ENCODE data around the gene TCAF1.
"Not testable (repeated sequence)": the region's sequence is repeated elsewhere in the genome, so short reads cannot be mapped to it uniquely, and the experiment has no call there.

The TCAF1 gene

DNA sequence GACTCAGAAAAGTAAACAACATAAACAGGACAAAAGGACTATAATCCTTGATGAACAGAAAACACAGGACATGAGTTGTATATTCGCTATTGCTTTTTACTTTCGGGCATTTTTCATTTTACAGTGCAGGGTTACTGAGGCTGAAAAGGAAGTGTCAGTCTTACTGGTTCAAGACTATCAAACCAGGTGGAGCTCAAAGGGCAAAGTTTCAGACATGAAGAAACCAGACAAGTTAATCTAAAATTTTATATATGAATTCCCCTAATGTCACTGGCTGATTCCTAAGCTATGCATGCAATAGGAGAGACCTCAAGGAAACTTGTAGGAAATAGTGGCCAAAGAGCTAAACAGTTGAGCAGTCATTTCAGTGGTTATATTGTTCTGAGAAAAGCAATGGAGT lies 11.4 kb downstream of the TCAF1 start:
- H3K36me3 Mint-ChIP-seq (ENCODE audit: low read depth) = peaks cover 2% of the 10 kb centered on the region
- H3K27me3 Mint-ChIP-seq (ENCODE audit: low read depth) = peaks cover 5% of the 10 kb centered on the region

DNA sequence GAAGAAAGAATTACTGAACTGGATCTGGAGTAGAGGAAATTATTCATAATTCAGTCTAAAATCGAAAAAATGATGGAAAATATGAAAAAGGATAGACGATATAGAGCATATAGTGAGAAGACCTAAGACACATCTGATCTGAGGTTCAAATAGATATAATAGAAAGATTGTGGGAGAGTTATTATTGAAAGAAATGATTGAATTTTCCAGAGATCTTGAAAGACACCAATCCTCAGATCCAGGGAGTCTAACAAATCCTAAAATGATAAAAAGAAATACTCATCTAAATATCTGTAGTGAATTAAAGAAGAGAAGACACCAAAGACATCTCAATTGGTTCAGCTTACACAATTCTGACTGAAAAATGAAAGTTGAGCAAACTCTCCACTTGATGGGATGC lies 12.9 kb downstream of the TCAF1 start:
- peaks cover 9% of the 10 kb centered on the region for H3K27me3 Mint-ChIP-seq (ENCODE audit: low read depth)
- no peaks in the 10 kb centered on the region for H3K9me3 Mint-ChIP-seq
- peaks cover 3% of the 10 kb centered on the region for H3K4me1 Mint-ChIP-seq (ENCODE audit: low read depth)
- H3K36me3 Mint-ChIP-seq (ENCODE audit: low read depth) = peaks cover 5% of the 10 kb centered on the region
- no peak overlapping the region for H3K27ac Mint-ChIP-seq
- no peak overlapping the region for H3K4me3 Mint-ChIP-seq

More for the DNA sequence above, 11.4 kb downstream of the TCAF1 start:
- H3K4me3 Mint-ChIP-seq = no peak overlapping the region
- H3K9me3 Mint-ChIP-seq = no peaks in the 10 kb centered on the region
- H3K27ac Mint-ChIP-seq = no peak overlapping the region
- H3K4me1 Mint-ChIP-seq (ENCODE audit: low read depth) = peaks cover 3% of the 10 kb centered on the region

DNA sequence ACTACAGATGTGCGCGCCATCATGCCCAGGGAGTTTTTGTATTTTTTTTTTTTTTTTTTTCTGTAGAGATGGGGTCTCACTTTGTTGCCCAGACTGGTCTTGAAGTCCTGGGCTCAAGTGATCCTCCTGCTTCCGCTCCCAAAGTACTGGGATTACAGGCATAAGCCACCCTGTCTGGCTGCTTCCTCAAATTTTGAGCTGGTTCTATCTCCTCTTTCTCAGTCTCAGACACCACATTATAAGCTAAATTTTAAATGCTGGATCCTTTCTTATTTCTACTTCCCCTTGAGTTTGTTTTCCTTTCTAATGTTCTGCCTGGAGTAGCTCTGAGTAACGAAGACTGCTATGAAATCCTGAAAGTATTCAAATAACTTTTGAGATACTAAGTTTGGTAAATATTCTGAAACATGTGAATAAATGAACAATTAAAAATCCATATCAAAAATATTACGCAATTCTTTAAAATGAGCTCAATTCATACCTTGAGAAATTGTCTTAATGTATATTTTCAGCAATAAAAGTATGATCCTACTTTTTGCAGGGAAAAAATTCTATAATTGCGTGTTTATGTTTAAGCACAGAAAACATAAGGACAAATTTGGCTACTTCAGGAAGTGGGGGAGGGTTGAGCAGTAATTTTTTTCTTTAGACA lies 15.0 kb downstream of the TCAF1 start:
- peaks cover 5% of the 10 kb centered on the region for H3K4me1 Mint-ChIP-seq (ENCODE audit: low read depth)
- H3K27me3 Mint-ChIP-seq (ENCODE audit: low read depth) = peaks cover 26% of the 10 kb centered on the region
- H3K4me3 Mint-ChIP-seq = no peak overlapping the region
- no peak overlapping the region for H3K27ac Mint-ChIP-seq
- H3K9me3 Mint-ChIP-seq = no peaks in the 10 kb centered on the region
- H3K36me3 Mint-ChIP-seq (ENCODE audit: low read depth) = peaks cover 10% of the 10 kb centered on the region

DNA sequence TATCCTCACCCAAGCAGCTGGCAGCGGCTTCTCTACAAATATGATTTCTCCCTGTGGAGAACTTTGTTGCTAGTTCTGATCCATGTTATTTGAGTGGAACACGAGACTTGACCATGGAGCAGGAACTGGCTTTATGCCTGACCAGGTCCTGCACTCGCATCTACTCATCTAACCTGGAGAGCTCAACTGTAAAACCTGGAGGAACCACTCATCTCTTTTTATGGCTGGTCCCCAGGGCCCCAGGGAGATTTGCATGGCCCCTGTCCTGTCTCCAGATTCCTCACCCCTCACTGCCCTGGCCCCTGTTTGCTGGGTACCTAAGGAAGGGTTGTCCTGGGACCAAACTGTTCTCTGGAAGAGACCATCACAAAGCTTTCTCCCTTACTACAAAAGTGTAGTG lies 16.0 kb downstream of the TCAF1 start:
- H3K27me3 Mint-ChIP-seq (ENCODE audit: low read depth) = peaks cover 34% of the 10 kb centered on the region
- H3K36me3 Mint-ChIP-seq (ENCODE audit: low read depth) = peaks cover 10% of the 10 kb centered on the region
- peaks cover 5% of the 10 kb centered on the region for H3K4me1 Mint-ChIP-seq (ENCODE audit: low read depth)
- H3K4me3 Mint-ChIP-seq = no peak overlapping the region
- no peak overlapping the region for H3K27ac Mint-ChIP-seq
- no peaks in the 10 kb centered on the region for H3K9me3 Mint-ChIP-seq

DNA sequence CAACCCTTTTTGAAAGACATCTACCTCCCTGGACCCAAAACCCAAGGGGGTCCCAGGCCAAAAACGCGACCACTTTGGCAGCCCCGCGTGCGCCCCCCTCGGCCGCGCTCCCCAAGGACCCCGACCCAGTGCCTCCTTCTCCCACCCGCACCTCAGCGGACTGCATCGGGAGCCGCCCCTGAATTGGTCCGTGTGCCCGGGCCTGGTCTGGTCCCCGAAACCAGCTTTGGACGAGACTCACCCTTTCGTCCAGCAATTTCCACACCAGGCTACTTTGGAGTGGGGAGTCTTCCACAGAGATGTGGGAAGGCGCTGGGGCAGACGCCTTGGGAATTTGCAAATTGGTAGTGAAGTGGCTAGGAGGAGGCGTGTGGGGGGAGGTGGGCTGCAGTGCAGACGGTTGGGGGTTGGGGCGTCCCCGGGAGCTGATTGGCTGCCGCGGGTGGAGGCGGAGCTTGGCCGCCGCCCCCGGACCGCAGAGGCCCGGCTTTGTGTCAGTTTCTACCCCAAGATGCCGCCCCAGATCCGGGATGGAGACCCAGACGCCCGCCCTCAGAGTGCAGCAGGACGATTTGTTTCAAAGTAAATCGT lies 16.9 kb downstream of the TCAF1 start:
- no peak overlapping the region for H3K4me3 Mint-ChIP-seq

DNA sequence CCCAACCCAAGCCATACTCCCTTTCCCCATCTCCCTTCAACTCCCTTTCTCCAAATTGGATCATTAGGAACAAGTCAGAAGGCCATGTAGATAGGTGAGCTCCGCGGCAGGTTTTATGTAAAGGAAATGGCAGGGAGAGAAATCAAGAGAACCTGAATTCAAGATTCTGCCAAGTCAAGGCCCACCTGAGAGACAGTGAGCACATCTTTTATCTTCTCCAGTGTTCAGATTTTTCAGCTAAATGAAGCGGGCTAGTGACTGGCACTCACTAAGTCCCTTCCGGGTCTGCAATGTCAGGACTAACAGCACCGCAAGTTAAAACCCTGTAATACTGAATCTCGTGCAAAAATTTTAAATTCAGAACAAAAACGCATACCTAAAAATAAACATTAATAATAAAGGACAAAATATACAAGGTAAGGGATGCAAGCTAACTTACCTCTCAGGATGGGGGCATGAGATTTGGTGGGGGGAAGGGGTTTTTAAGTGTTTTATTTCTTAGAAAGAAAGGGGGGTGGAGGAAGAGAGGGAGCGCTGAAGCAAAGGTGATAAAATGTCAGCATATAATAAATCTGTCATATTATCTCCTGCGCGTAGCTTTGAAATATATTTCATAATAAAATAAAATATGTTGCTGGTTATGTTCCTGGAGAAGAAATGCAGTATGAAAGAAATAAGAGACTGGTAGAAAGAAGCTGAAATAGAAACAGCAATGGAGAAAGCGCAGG lies 17.6 kb downstream of the TCAF1 start:
- H3K9me3 Mint-ChIP-seq = no peaks in the 10 kb centered on the region
- H3K27ac Mint-ChIP-seq = no peak overlapping the region
- H3K27me3 Mint-ChIP-seq (ENCODE audit: low read depth) = peaks cover 34% of the 10 kb centered on the region
- H3K36me3 Mint-ChIP-seq (ENCODE audit: low read depth) = peaks cover 8% of the 10 kb centered on the region
- no peak overlapping the region for H3K4me3 Mint-ChIP-seq
- peaks cover 5% of the 10 kb centered on the region for H3K4me1 Mint-ChIP-seq (ENCODE audit: low read depth)

More for the DNA sequence above, 16.9 kb downstream of the TCAF1 start:
- no peak overlapping the region for H3K27ac Mint-ChIP-seq
- no peaks in the 10 kb centered on the region for H3K9me3 Mint-ChIP-seq
- H3K36me3 Mint-ChIP-seq (ENCODE audit: low read depth) = peaks cover 10% of the 10 kb centered on the region
- H3K4me1 Mint-ChIP-seq (ENCODE audit: low read depth) = peaks cover 5% of the 10 kb centered on the region
- peaks cover 34% of the 10 kb centered on the region for H3K27me3 Mint-ChIP-seq (ENCODE audit: low read depth)

DNA sequence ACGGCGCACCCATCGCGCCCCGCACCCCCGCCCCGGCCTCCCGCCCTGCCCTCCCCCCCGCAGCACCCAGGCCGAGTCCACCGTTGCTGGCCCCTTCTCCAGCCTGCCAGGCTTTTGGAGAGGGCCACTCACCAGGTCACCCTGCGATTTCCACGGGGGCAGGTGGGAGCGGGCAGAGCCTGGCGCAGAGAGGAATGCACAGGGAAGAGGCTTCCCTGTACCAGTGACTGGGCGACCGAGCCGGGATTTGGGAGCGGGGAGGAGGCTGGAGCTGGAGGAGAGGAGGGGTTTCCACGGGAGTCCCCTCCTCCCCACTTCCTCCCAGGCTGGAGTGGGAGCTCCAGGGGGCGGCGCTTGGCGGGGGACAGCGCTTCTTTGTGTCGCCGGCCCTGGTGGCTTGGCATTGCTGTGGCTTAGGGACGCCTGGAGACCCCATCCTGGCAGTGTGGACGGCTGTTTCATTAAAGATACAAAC lies 19.3 kb downstream of the TCAF1 start:
- peaks cover 38% of the 10 kb centered on the region for H3K27me3 Mint-ChIP-seq (ENCODE audit: low read depth)
- H3K36me3 Mint-ChIP-seq (ENCODE audit: low read depth) = peaks cover 8% of the 10 kb centered on the region
- H3K4me1 Mint-ChIP-seq (ENCODE audit: low read depth) = peaks cover 5% of the 10 kb centered on the region
- H3K27ac Mint-ChIP-seq = no peak overlapping the region
- H3K4me3 Mint-ChIP-seq = no peak overlapping the region
- H3K9me3 Mint-ChIP-seq = no peaks in the 10 kb centered on the region

DNA sequence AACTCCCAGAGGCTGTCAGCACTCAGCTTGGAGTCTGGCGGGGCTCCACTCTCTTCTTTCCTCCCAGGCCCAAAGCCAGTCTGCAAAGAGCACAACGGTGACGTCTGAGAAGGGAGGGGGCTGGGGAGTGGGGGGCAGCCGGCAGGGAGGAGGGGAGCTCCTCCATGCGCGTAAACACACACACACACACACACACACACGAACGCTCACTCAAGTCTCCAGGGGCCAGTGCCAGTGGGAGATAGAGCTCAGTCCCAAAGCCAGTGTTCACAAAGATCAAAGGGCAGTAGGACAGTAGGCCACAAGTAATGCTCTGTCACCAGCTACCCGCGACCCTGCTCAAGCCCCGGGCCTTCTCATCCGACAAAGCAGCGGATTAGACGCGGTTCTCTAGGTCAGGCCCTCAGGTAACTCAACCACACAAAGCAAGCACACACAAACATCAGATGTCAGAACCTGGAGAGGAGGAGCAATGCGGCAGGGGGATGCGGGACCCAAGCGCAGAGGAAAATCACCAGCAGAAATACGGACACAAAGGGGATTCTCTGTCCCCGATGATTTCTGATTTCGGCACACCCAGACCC lies 19.9 kb downstream of the TCAF1 start:
- peaks cover 5% of the 10 kb centered on the region for H3K4me1 Mint-ChIP-seq (ENCODE audit: low read depth)
- no peak overlapping the region for H3K4me3 Mint-ChIP-seq
- no peak overlapping the region for H3K27ac Mint-ChIP-seq
- peaks cover 8% of the 10 kb centered on the region for H3K36me3 Mint-ChIP-seq (ENCODE audit: low read depth)
- no peaks in the 10 kb centered on the region for H3K9me3 Mint-ChIP-seq
- peaks cover 38% of the 10 kb centered on the region for H3K27me3 Mint-ChIP-seq (ENCODE audit: low read depth)

DNA sequence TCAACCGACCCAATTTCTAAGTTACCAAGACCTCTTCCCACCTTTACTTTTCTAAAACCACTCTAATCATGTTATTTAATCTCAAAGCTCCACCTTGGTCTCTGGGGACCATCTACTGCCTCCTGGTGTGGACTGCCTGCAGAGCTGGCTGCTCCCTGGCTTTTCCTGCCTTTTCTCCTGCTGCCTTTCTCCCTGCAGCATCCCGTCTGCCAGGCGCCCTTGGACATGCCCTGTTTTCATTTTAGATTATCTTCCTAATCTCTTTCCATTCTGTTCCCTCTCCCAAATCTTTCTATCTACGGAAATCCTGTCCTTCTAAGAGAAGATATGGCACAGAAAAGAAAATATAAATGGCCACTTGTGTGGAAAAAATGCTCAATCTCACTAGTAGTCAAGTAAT lies 23.1 kb downstream of the TCAF1 start:
- Mint-ChIP-seq H3K27ac (no peak overlapping the region), H3K4me1 (ENCODE audit: low read depth) (peaks cover 5% of the 10 kb centered on the region), H3K4me3 (no peak overlapping the region), H3K36me3 (ENCODE audit: low read depth) (peaks cover 9% of the 10 kb centered on the region), H3K27me3 (ENCODE audit: low read depth) (peaks cover 27% of the 10 kb centered on the region), H3K9me3 (no peaks in the 10 kb centered on the region)

DNA sequence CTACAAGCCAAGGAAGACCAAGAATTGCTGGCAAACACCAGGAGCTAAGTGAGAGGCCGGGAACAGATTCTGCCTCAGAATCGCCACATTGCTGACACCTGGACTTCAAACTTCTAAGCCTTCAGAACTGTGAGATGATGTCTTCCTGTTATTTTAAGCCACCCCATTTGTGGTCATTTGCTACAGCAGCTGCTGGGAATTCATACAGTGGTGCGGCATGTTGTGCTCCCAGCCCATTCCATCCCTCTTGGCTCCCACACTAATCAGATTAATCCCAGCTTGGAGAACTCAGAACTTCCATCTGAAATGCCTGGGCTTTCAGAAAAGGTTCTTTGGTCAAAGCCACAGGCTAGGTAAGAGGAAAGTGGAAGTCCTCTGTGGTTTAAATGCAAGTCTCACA lies 24.9 kb downstream of the TCAF1 start:
- Mint-ChIP-seq H3K4me1 (ENCODE audit: low read depth) (peaks cover under 1% of the 10 kb centered on the region), H3K27ac (no peak overlapping the region), H3K9me3 (no peaks in the 10 kb centered on the region), H3K36me3 (ENCODE audit: low read depth) (peaks cover 6% of the 10 kb centered on the region), H3K27me3 (ENCODE audit: low read depth) (peaks cover 13% of the 10 kb centered on the region), H3K4me3 (no peak overlapping the region)

DNA sequence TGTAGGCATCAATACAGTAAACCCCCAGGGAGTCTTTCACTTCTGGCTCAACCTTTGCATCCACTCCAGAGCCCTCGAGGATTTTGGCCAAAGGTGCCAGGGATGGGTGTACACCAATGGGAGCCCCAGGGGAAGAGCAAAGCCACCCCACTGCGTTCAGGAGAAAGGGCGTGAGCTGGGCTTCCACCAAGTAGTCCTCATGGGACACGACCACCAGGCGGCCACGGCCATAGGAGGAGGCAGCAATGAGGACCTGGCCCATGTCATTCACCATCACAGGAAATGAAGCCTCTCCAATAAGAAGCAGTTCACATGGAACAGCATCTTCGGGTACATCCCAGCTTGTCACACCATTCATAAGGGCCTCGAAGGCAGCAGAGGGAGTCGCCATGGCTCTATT lies 25.8 kb downstream of the TCAF1 start:
- Mint-ChIP-seq H3K4me3 (no peak overlapping the region), H3K27ac (no peak overlapping the region), H3K4me1 (ENCODE audit: low read depth) (no peaks in the 10 kb centered on the region), H3K36me3 (ENCODE audit: low read depth) (peaks cover 6% of the 10 kb centered on the region), H3K27me3 (ENCODE audit: low read depth) (peaks cover 4% of the 10 kb centered on the region), H3K9me3 (no peaks in the 10 kb centered on the region)

DNA sequence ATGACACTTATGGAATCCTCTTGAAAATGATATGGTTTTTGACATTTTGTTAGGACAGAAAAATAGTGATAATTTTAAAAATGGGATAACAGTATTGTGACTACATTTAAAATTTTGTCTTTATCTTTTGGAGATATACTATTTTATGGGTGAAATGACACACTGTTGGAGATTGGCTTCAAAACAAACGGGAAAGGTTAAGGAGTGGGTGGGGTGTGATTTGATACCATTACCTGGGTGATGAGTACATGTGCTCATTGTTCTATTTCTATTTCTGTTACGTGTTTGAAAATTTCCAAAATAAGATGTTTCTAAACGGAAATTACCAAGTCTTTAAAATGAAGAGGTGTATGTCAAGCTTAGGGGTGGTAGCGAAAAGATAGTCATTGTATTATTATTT lies 28.7 kb downstream of the TCAF1 start:
- H3K27me3 Mint-ChIP-seq (ENCODE audit: low read depth); H3K4me3 Mint-ChIP-seq; H3K27ac Mint-ChIP-seq; H3K4me1 Mint-ChIP-seq (ENCODE audit: low read depth); H3K9me3 Mint-ChIP-seq; H3K36me3 Mint-ChIP-seq (ENCODE audit: low read depth): not testable (repeated sequence)

DNA sequence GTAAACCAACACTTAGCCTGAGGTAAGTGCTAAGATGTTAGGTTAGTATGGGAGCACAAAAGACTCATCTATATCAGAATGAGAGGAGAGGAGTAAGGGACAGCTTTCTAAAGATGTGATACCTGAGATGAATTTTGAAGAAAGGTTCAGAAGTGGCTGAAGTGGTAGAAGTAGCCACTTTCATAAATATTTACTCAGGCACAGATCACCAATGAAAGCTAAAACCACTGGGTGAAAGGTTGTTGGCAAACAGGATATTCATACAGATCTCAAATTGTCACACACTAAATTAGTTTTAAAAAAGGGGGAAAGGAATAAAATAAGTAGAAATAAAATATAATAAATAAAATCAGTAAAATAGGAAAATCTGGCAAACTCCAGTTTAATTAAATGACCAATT lies 30.4 kb downstream of the TCAF1 start:
- H3K4me3 Mint-ChIP-seq; H3K27me3 Mint-ChIP-seq (ENCODE audit: low read depth); H3K36me3 Mint-ChIP-seq (ENCODE audit: low read depth); H3K9me3 Mint-ChIP-seq; H3K27ac Mint-ChIP-seq; H3K4me1 Mint-ChIP-seq (ENCODE audit: low read depth): not testable (repeated sequence)

DNA sequence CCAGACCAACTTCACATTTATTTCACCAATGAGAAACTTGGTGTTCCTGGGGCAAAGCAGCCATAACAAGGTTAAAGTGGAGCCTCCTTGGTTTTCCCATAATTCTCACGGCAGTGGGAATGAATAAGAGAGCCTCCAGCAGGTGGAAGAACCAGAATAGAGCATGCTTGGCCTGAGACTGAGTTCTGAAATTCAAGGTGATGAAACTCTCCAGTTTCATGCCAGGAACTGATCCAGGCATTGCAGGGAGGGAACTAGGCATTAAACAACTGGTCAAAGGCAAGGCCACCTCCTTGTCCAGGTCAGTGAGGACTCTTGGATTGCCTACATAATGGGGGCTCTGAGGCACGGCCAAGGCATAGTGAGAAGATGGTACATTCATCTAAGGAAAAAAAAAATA lies 44.0 kb downstream of the TCAF1 start:
- H3K36me3 Mint-ChIP-seq (ENCODE audit: low read depth); H3K4me3 Mint-ChIP-seq; H3K9me3 Mint-ChIP-seq; H3K27ac Mint-ChIP-seq; H3K4me1 Mint-ChIP-seq (ENCODE audit: low read depth); H3K27me3 Mint-ChIP-seq (ENCODE audit: low read depth): not testable (repeated sequence)

DNA sequence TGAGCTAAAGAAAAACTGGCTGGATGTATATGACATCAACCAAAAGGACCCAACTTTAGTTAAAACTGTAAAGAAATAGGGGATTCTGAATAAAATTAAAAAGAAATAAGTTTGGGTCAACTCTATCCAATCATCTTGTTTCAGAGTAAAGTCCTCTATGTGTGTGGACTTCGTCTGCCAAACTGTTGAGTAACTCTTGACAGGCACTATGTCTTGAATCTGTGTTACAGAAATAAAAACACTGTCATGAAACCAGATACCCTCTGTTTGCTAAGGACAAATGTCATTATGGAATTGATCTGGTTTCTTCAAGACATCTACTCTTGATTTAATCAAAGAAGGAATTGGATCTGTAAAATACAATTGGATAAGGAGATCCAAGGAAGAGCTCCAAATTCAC lies 46.5 kb downstream of the TCAF1 start:
- H3K4me1 Mint-ChIP-seq (ENCODE audit: low read depth); H3K36me3 Mint-ChIP-seq (ENCODE audit: low read depth); H3K27ac Mint-ChIP-seq; H3K4me3 Mint-ChIP-seq; H3K27me3 Mint-ChIP-seq (ENCODE audit: low read depth); H3K9me3 Mint-ChIP-seq: not testable (repeated sequence)

All from T-helper 1 cell treated with Interleukin-12 subunit alpha and Interleukin-12 subunit beta and Interleukin-4 antibody, amounts not matched to agents 30 μg/mL and 1 μg/mL, for 36 hours (primary cell).